Measurements from ENCODE around the gene PEX1.
"Not testable (repeated sequence)": the region's sequence is repeated elsewhere in the genome, so short reads cannot be mapped to it uniquely, and the experiment has no call there.

PEX1 gene

DNA sequence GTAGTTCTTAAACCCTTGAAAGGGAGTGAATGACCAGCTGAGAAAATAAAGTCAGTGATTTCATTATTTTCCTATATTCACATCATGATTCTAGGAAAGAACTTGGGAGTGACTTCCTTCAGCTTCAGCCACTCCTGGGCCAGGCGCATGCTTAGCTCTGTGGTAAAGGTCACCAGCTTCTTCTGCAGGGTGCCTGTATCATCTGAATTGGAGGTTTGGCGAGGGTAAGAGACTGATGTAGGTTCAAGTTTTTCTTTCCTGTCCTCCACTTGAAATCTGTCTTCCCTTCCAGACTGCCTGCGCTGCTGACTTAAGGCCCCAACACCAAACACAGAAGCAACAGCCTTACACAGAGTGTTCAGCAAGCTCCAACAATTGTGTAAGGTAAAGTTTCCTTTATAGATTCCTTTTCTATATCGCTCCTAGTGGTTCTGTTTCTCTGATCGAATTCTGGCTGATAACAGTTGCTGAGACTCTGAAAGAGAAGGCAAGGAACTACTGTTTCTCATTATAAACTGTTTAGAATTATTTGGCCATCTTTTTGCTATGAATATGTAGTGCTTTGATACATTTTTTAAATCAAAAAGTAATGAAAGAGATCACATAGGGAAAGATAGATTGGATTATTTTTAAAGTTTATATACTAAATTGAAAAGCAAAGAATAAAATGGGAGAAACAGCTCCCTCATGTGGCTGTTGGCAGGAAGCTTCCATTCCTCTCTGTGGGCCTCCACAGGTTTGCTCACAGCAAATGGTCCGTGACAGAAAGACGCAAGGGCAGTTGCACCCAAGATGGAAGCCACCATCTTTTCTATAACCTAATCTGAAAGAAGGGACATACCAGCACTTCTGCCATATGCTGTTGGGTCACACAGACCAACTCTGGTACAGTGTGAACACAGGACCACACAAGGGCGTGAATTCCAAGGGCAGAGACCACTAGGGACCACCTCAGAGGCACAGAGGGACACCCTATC is 67.0 kb downstream of the PEX1 start:
- H3K27me3 ChIP-seq = no peaks in the 10 kb centered on the region
- no peak overlapping the region for H3K9ac ChIP-seq
- TF ChIP-seq Cebpa-rat (IDR thresholded peaks at IDR 0.05) = no peak
- H3K4me2 ChIP-seq = no peak overlapping the region
- H4K20me1 ChIP-seq = no peaks in the 10 kb centered on the region
- H3K36me3 ChIP-seq = peaks cover 21% of the 10 kb centered on the region
- H3K9me3 ChIP-seq = no peaks in the 10 kb centered on the region
- no peaks in the 10 kb centered on the region for H3K4me1 ChIP-seq
- H3K27ac ChIP-seq = no peak overlapping the region
- no peak overlapping the region for H3K4me3 ChIP-seq

DNA sequence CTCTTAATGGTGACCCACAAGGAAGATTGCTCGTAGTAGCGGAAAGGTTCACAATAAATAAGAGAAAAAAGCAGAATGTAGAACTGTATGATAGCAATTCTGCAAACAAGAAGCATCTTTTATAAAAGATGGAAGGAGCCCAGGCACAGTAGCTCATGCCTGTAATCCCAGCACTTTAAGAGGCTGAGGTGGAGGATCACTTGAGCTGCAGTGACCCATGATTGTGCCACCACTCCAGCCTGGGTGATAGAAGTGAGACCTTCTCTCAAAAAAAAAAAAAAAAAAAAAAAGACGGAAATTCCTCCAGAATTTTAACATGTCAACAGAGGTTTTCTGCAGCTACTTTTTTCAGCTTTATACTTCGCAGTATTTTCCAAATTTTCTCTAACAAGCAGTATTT is 67.8 kb downstream of the PEX1 start:
- Histone ChIP-seq H3K9ac (no peak overlapping the region), H4K20me1 (no peaks in the 10 kb centered on the region), H3K9me3 (no peaks in the 10 kb centered on the region), H3K27me3 (no peaks in the 10 kb centered on the region), H3K36me3 (peaks cover 29% of the 10 kb centered on the region), H3K4me3 (no peak overlapping the region), H3K4me1 (no peaks in the 10 kb centered on the region), H3K4me2 (no peak overlapping the region), H3K27ac (no peak overlapping the region)
- TF ChIP-seq Cebpa-rat (IDR thresholded peaks at IDR 0.05) = no peak

DNA sequence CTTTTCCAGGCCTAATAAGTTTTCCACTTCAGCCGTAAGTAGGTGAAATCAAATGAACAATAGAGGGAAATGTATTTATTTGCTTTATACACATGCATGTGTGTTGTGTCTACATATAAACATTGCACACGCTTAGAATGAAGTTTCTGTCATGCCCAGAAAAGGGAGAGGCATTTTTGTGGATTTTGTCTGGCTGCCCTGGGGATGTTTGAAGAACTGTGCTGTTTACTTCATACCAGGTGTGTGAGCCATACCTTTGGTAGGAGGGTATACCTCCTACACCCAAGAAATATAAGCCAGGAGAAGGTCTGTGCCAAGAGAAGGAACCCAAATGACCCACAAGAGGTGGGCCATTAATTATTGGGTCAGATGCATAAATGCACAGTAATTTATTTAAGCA is 68.2 kb downstream of the PEX1 start:
- H3K36me3 ChIP-seq = peaks cover 33% of the 10 kb centered on the region
- no peak overlapping the region for H3K4me2 ChIP-seq
- H3K27me3 ChIP-seq = no peaks in the 10 kb centered on the region
- no peak overlapping the region for H3K4me3 ChIP-seq
- TF ChIP-seq Cebpa-rat (IDR thresholded peaks at IDR 0.05) = no peak
- no peaks in the 10 kb centered on the region for H3K9me3 ChIP-seq
- H3K27ac ChIP-seq = no peak overlapping the region
- no peaks in the 10 kb centered on the region for H4K20me1 ChIP-seq
- H3K4me1 ChIP-seq = no peaks in the 10 kb centered on the region
- H3K9ac ChIP-seq = no peak overlapping the region

DNA sequence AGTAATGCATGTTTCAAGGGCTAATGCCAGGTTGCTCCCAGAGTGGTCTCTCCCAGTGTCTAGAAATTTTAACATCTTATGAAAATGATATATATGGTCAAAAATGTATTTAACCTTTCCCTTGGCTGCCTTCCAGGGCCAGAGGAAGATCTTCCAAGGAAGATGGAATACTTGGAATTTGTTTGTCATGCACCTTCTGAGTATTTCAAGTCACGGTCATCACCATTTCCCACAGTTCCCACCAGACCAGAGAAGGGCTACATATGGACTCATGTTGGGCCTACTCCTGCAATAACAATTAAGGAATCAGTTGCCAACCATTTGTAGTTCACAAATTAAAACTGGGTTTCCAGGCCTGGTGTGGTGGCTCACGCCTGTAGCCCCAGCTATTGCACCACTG is 72.1 kb downstream of the PEX1 start:
- Histone ChIP-seq H4K20me1 (no peaks in the 10 kb centered on the region), H3K9me3 (no peaks in the 10 kb centered on the region), H3K36me3 (peaks cover 70% of the 10 kb centered on the region), H3K4me1 (no peaks in the 10 kb centered on the region), H3K27ac (no peak overlapping the region), H3K9ac (no peak overlapping the region), H3K27me3 (no peaks in the 10 kb centered on the region), H3K4me2 (no peak overlapping the region), H3K4me3 (no peak overlapping the region)
- TF ChIP-seq Cebpa-rat (IDR thresholded peaks at IDR 0.05) = no peak

DNA sequence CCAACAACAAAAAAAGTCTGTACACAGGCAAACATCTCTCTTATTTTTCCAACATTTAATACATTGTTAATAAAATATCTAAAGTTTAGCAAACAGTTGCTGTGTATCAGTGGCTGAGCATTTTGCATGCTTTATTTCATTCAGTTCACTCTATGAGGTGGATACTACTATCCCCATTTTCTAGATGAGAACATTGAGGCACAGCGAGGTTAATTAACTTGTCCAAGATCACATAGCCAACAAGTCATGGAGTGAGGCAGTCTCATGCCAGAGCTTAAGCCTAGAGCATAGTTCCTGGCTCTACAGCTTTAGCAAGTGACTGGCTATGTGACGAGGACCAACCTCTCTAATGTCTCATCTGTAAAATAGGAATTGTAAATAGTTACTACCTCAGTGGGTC is 76.7 kb downstream of the PEX1 start:
- no peaks in the 10 kb centered on the region for H3K9me3 ChIP-seq
- no peak for TF ChIP-seq Cebpa-rat (IDR thresholded peaks at IDR 0.05)

DNA sequence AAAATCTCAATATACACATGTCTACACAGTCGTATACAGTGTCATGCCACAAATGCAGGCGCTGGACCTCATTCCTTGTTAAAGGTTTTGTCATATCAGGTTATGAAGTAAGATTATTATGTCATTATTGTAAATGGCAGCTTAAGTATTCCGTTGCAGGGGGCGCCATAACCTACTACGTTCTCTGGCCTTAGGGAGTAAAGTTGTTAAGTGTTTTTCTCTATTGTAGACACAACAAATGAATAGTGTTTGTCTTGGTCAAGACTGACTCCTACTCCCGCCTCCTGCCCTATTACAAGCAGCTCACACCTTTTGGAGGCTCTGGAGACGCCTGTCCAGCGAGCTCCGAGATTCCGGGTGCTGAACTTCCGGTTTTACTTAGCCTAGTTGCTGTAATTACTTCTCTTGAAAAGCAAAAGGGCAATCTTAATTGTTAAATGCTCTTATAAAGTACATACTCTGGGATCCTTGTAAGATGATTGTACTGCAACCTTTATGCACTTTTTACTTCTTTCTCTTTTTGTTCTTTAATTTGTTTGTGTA is 80.0 kb downstream of the PEX1 start:
- peak overlapping the region; percentile 80 for H3K4me2 ChIP-seq
- no peaks in the 10 kb centered on the region for H3K9me3 ChIP-seq
- H4K20me1 ChIP-seq = no peaks in the 10 kb centered on the region
- H3K4me1 ChIP-seq = peaks cover 17% of the 10 kb centered on the region; the same call in 1 of the 2 replicates
- TF ChIP-seq Cebpa-rat (IDR thresholded peaks at IDR 0.05) = no peak
- H3K27me3 ChIP-seq = no peaks in the 10 kb centered on the region
- H3K4me3 ChIP-seq = peak overlapping the region; percentile 98
- peaks cover 34% of the 10 kb centered on the region for H3K36me3 ChIP-seq
- H3K27ac ChIP-seq = peak overlapping the region; percentile 98
- H3K9ac ChIP-seq = peak overlapping the region; percentile 98

More for the DNA sequence above, 76.7 kb downstream of the PEX1 start:
- Histone ChIP-seq H4K20me1 (no peaks in the 10 kb centered on the region), H3K27ac (no peak overlapping the region), H3K4me2 (no peak overlapping the region), H3K27me3 (no peaks in the 10 kb centered on the region), H3K4me3 (no peak overlapping the region), H3K4me1 (peaks cover 15% of the 10 kb centered on the region; the same call in 1 of the 2 replicates), H3K36me3 (peaks cover 67% of the 10 kb centered on the region), H3K9ac (no peak overlapping the region)

DNA sequence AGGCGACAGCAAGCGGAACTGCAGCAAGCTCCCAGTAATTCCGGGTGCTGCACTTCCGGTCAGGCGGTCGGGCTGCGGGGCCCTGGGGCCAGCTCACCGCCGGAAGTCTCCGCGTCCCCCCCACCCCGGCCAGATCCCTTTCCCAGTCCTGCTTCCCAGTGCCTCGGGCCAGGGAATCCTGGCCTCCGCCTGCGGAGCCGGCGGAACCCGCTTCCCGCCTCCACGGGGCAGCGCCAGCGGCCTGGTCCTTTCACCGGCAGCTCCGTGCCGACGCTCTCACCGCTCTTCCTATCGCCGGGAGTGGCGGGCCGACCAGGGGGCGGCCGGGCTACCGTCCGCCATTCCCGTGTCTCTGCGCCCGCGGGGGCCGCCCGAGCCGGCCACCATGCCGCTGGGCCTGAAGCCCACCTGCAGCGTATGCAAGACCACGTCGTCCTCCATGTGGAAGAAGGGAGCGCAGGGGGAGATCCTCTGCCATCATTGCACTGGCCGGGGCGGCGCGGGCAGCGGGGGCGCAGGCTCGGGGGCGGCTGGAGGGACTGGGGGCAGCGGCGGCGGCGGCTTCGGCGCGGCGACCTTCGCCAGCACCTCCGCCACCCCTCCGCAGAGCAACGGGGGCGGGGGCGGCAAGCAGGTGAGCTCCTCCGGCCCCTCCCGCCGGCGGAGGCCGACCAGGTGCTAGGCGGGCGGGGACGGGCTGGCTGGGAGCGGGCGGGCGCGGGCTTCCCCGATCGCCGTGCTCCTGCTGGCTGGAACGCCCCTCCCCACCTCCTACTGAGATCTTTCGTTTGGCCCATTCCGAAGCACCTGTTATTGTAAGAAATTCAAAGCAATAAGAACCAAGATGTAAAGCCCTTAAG is 80.7 kb downstream of the PEX1 start, which contains the start of gene GATAD1:
Gene GATAD1 (plus strand): TSS at position 138 of the 860 bp plus-strand sequence. CDS start 248 bp downstream, at position 386.
- peak within 1 kb of the TSS; percentile 80 for H3K4me2 ChIP-seq
- peaks cover 27% of the 10 kb centered on the region for H3K36me3 ChIP-seq

DNA sequence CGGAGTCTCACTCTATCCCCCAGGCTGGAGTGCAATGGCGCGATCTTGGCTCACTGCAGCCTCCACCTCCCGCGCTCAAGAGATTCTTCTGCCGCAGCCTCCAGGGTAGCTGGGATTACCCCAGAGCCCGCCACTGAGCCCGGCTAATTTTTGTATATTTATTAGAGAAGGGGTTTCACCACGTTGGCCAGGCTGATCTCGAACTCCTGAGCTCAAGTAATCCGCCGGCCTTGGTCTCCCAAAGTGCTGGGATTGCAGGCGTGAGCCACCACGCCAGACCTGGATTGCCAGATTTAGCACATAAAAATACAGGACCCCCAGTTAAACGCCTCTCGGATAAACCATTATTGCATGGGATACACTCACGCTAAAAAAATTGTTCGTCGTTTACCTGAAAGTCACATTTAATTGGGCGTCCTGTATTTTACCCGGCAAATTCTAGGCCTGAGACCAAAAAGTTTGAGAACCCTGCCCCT is 81.4 kb downstream of the PEX1 start:
- no peaks in the 10 kb centered on the region for H3K27me3 ChIP-seq
- no peak for TF ChIP-seq Cebpa-rat (IDR thresholded peaks at IDR 0.05)
- H3K27ac ChIP-seq = peak overlapping the region; percentile 98
- H4K20me1 ChIP-seq = no peaks in the 10 kb centered on the region
- H3K9me3 ChIP-seq = peaks cover 12% of the 10 kb centered on the region; the same call in 1 of the 2 replicates
- H3K4me2 ChIP-seq = peak overlapping the region; percentile 80
- H3K4me3 ChIP-seq = peak overlapping the region; percentile 98
- H3K9ac ChIP-seq = peak overlapping the region; percentile 98
- H3K36me3 ChIP-seq = peaks cover 21% of the 10 kb centered on the region
- peaks cover 17% of the 10 kb centered on the region; the same call in 1 of the 2 replicates for H3K4me1 ChIP-seq

More for the DNA sequence above, 80.7 kb downstream of the PEX1 start, which contains the start of gene GATAD1:
- Histone ChIP-seq H4K20me1 (no peaks in the 10 kb centered on the region), H3K9ac (peak within 1 kb of the TSS; percentile 98), H3K4me3 (peak within 1 kb of the TSS; percentile 98), H3K27me3 (no peaks in the 10 kb centered on the region), H3K9me3 (peaks cover 6% of the 10 kb centered on the region; the same call in 1 of the 2 replicates), H3K27ac (peak within 1 kb of the TSS; percentile 98), H3K4me1 (peaks cover 17% of the 10 kb centered on the region; the same call in 1 of the 2 replicates)
- TF ChIP-seq Cebpa-rat (IDR thresholded peaks at IDR 0.05) = no peak

DNA sequence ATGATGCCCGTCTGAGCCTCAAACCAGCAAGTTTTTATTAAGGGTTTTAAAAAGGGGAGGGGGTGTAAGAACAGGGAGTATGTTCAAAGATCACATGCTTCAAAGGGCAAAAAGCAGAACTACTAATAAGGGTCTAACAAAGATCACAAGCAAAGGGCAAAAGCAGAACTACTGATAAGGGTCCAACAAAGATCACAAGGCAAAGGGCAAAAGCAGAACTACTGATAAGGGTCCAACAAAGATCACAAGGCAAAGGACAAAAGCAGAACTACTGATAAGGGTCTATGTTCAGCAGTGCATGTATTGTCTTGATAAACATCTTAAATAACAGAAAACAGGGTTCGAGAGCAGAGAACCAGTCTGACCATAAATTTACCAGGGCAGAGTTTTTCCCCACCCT is 85.6 kb downstream of the PEX1 start:
- not testable (repeated sequence) for H3K4me2 ChIP-seq, H3K36me3 ChIP-seq, H4K20me1 ChIP-seq, H3K4me3 ChIP-seq, H3K9ac ChIP-seq, H3K27ac ChIP-seq, H3K4me1 ChIP-seq, H3K27me3 ChIP-seq
- peaks cover 12% of the 10 kb centered on the region; the same call in 1 of the 2 replicates for H3K9me3 ChIP-seq
